Coronary artery (tissue), 2 donors: Measurements from ENCODE around the gene PDZD7.

Source experiments
- DNase-seq: peaks from one replicate; pipeline ENCODE4 v3.0.0-alpha.2; 2017; ENCODE audit warnings: low spot score
- H3K27ac ChIP-seq, 2 donors: fragments of 200-600 bp; sonication (generic); one replicate each; pipeline ENCODE4 v1.5.1; 2016 to 2019
- H3K4me3 ChIP-seq: fragments of 200-600 bp; sonication (generic); 2 replicates; pipeline ENCODE4 v1.5.1; 2016; ENCODE audit warnings: mild to moderate bottlenecking, moderate library complexity
- CTCF ChIP-seq: fragments of 200-600 bp; sonication (generic); IDR thresholded peaks from one replicate; pipeline ENCODE4 v1.5.1; 2019; ENCODE audit warnings: antibody characterized with exemption

Gene PDZD7

GRCh38 chr10:101012525-101013364, 18.2 kb downstream of the PDZD7 start:
- peak; percentile 93 for TF ChIP-seq CTCF
- peak; percentile 92 for DNase-seq
- Histone ChIP-seq H3K4me3 (peak overlapping the region; percentile 30), H3K27ac (peak overlapping the region; percentile 0 to 77)

- Histone ChIP-seq H3K4me3 (no peak overlapping the region), H3K27ac (peak overlapping the region in 1 of 2 donors; percentile 77)
- no peak for TF ChIP-seq CTCF
- no peak for DNase-seq
Observed at GRCh38 chr10:101011517-101012423, 19.2 kb downstream of the PDZD7 start.

- H3K27ac ChIP-seq, result no peak overlapping the region
- no peak for DNase-seq
- no peak for TF ChIP-seq CTCF
- H3K4me3 ChIP-seq, result no peak overlapping the region
Observed at GRCh38 chr10:101010329-101010728, 20.6 kb downstream of the PDZD7 start.

- Histone ChIP-seq H3K27ac (peak overlapping the region in 1 of 2 donors; percentile 65), H3K4me3 (no peak overlapping the region)
- DNase-seq, result no peak
- TF ChIP-seq CTCF, result no peak
Observed at GRCh38 chr10:101008823-101009423, 22.0 kb downstream of the PDZD7 start.

- DNase-seq, result no peak
- no peak for TF ChIP-seq CTCF
- no peak overlapping the region for H3K4me3 ChIP-seq
- H3K27ac ChIP-seq, result peak overlapping the region in 1 of 2 donors; percentile 65
Observed at GRCh38 chr10:101007915-101008822, 22.8 kb downstream of the PDZD7 start.

GRCh38 chr10:101007099-101007711, 23.7 kb downstream of the PDZD7 start:
- Histone ChIP-seq H3K4me3 (no peak overlapping the region), H3K27ac (peak overlapping the region in 1 of 2 donors; percentile 43)
- no peak for TF ChIP-seq CTCF
- no peak for DNase-seq
